HG02642 (cell line): ENCODE results near the gene DDX46.
"Not testable (repeated sequence)": the region's sequence is repeated elsewhere in the genome, so short reads cannot be mapped to it uniquely, and the experiment has no call there.

Experiments used
- ATAC-seq: cut with Tn5 transposase; IDR thresholded peaks from one replicate; pipeline ENCODE4 v1.9.1; 2021; ENCODE audit warnings: mild to moderate bottlenecking; ENCODE audit not compliant: unreplicated experiment, poor library complexity

DDX46 gene

GRCh38 chr5:134784946-134785620 is 26.5 kb downstream of the DDX46 start:
- ATAC-seq: no peak

- no peak for ATAC-seq
These were observed 29.1 kb downstream of the DDX46 start for GRCh38 chr5:134787692-134788091.

GRCh38 chr5:134791580-134791979 is 33.0 kb downstream of the DDX46 start:
- ATAC-seq: no peak

GRCh38 chr5:134792286-134792685 is 33.7 kb downstream of the DDX46 start:
- no peak for ATAC-seq

- ATAC-seq: no peak
These were observed 34.5 kb downstream of the DDX46 start for GRCh38 chr5:134793111-134793510.

GRCh38 chr5:134794082-134794481 is 35.5 kb downstream of the DDX46 start:
- no peak for ATAC-seq

GRCh38 chr5:134794819-134795218 is 36.2 kb downstream of the DDX46 start:
- ATAC-seq: no peak

- ATAC-seq: no peak
These were observed 39.9 kb downstream of the DDX46 start for GRCh38 chr5:134798468-134798867.

- no peak for ATAC-seq
These were observed 45.2 kb downstream of the DDX46 start for GRCh38 chr5:134803821-134804220.

GRCh38 chr5:134813407-134813806 is 54.8 kb downstream of the DDX46 start:
- peak; percentile 53 for ATAC-seq

GRCh38 chr5:134813827-134814226 is 55.2 kb downstream of the DDX46 start:
- ATAC-seq: no peak

GRCh38 chr5:134817006-134817405 is 58.4 kb downstream of the DDX46 start:
- no peak for ATAC-seq

- ATAC-seq: no peak
These were observed 60.2 kb downstream of the DDX46 start for GRCh38 chr5:134818776-134819175.

GRCh38 chr5:134819407-134819963 is 60.9 kb downstream of the DDX46 start:
- no peak for ATAC-seq

- no peak for ATAC-seq
These were observed 63.3 kb downstream of the DDX46 start for GRCh38 chr5:134821841-134822240.

GRCh38 chr5:134824681-134825080 is 66.1 kb downstream of the DDX46 start:
- ATAC-seq: no peak

GRCh38 chr5:134825212-134825611 is 66.6 kb downstream of the DDX46 start:
- no peak for ATAC-seq

- ATAC-seq: no peak
These were observed 74.9 kb downstream of the DDX46 start for GRCh38 chr5:134833340-134834032.

- ATAC-seq: no peak
These were observed 77.0 kb downstream of the DDX46 start for GRCh38 chr5:134835623-134836022.

- ATAC-seq: no peak
These were observed 79.1 kb downstream of the DDX46 start for GRCh38 chr5:134837530-134838181.

- ATAC-seq: not testable (repeated sequence)
These were observed 79.8 kb downstream of the DDX46 start for GRCh38 chr5:134838361-134838760.
